ENCODE data around the gene LPAR2.

DNA sequence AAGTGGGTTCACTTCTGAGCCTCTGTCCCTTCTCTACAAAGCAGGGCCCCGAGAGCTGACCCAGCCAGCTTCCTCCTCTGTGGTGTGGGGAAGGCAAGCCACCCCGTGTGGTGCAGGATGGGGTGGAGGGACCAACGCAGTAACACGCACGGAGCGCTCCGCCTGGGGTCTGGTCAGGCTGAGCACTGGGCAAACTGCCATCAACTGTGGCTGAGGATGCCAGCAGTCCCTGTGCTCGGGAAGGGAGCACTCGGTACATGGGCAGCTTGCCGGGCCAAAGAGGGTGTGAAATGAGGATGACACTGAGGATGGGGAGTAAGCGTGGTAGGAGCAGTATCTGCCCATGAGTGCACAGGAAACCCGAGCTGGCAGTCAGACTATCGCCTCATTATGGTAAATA lies 23.1 kb upstream of the LPAR2 start:
- TF ChIP-seq POLR2AphosphoS5 (IDR thresholded peaks at IDR 0.05) = no peak
- TF ChIP-seq, protein P1, sequence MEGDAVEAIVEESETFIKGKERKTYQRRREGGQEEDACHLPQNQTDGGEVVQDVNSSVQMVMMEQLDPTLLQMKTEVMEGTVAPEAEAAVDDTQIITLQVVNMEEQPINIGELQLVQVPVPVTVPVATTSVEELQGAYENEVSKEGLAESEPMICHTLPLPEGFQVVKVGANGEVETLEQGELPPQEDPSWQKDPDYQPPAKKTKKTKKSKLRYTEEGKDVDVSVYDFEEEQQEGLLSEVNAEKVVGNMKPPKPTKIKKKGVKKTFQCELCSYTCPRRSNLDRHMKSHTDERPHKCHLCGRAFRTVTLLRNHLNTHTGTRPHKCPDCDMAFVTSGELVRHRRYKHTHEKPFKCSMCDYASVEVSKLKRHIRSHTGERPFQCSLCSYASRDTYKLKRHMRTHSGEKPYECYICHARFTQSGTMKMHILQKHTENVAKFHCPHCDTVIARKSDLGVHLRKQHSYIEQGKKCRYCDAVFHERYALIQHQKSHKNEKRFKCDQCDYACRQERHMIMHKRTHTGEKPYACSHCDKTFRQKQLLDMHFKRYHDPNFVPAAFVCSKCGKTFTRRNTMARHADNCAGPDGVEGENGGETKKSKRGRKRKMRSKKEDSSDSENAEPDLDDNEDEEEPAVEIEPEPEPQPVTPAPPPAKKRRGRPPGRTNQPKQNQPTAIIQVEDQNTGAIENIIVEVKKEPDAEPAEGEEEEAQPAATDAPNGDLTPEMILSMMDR (IDR thresholded peaks at IDR 0.05) = no peak

Measured in suprapubic skin (tissue), 3 donors.